ENCODE measurements around the gene HAUS7.

DNA sequence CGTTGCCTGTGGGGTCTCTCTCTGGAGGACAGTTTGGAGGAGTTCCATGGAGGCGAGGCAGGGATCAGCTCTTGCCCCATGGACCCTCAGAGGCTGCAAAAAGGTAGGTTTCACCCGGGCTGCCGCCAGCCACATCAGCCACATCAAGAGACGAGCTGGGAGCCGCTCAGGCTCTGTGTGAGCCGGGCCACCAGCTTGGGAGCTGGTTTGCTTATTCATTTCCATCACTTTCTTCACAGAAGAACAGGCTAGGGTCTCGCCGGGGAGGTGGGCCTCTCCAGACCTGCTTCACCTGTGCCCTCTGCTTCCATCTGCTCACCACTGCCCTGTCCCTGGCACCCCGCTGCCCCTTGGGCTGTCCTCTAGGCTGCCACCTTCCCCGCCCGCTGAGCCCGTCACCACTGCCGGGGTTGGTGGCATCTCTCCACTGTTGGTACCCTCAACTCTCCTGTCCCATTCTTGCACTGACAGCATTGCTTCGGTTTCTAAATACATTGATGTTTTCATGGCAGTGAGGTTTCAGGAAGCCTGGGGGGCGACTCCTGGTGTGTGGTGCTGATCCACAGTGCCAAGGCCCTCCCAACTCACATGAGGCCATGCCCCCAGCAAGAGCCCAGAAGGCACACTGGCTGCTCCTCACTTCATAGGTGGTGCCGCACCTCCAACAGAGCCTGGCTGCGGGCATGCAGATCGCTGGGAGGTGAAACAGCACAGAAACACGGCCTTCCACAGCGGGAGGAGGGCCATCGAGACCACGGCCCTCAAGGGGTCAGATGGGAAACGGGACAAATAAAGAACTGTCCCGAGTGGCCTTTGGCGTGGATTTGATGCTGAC is 20.0 kb downstream of the HAUS7 start:
- TF ChIP-seq, protein P1, sequence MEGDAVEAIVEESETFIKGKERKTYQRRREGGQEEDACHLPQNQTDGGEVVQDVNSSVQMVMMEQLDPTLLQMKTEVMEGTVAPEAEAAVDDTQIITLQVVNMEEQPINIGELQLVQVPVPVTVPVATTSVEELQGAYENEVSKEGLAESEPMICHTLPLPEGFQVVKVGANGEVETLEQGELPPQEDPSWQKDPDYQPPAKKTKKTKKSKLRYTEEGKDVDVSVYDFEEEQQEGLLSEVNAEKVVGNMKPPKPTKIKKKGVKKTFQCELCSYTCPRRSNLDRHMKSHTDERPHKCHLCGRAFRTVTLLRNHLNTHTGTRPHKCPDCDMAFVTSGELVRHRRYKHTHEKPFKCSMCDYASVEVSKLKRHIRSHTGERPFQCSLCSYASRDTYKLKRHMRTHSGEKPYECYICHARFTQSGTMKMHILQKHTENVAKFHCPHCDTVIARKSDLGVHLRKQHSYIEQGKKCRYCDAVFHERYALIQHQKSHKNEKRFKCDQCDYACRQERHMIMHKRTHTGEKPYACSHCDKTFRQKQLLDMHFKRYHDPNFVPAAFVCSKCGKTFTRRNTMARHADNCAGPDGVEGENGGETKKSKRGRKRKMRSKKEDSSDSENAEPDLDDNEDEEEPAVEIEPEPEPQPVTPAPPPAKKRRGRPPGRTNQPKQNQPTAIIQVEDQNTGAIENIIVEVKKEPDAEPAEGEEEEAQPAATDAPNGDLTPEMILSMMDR (IDR thresholded peaks at IDR 0.05): no peak
- no peak for TF ChIP-seq POLR2AphosphoS5 (IDR thresholded peaks at IDR 0.05; ENCODE audit: low read depth, low read length)
- TF ChIP-seq, protein P2, sequence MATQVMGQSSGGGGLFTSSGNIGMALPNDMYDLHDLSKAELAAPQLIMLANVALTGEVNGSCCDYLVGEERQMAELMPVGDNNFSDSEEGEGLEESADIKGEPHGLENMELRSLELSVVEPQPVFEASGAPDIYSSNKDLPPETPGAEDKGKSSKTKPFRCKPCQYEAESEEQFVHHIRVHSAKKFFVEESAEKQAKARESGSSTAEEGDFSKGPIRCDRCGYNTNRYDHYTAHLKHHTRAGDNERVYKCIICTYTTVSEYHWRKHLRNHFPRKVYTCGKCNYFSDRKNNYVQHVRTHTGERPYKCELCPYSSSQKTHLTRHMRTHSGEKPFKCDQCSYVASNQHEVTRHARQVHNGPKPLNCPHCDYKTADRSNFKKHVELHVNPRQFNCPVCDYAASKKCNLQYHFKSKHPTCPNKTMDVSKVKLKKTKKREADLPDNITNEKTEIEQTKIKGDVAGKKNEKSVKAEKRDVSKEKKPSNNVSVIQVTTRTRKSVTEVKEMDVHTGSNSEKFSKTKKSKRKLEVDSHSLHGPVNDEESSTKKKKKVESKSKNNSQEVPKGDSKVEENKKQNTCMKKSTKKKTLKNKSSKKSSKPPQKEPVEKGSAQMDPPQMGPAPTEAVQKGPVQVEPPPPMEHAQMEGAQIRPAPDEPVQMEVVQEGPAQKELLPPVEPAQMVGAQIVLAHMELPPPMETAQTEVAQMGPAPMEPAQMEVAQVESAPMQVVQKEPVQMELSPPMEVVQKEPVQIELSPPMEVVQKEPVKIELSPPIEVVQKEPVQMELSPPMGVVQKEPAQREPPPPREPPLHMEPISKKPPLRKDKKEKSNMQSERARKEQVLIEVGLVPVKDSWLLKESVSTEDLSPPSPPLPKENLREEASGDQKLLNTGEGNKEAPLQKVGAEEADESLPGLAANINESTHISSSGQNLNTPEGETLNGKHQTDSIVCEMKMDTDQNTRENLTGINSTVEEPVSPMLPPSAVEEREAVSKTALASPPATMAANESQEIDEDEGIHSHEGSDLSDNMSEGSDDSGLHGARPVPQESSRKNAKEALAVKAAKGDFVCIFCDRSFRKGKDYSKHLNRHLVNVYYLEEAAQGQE (IDR thresholded peaks at IDR 0.05; ENCODE audit: insufficient read depth in 1 of 2, low read depth in 2 of 2, low read length in 1 of 2): no peak
